IPS-15b (cell line): ENCODE data around the gene ARHGAP23.
"Not testable (repeated sequence)": the region's sequence is repeated elsewhere in the genome, so short reads cannot be mapped to it uniquely, and the experiment has no call there.

Source experiments
- H3K27me3 ChIP-seq: one replicate; pipeline ENCODE4 v1.6.1; 2013; ENCODE audit warnings: low read length; ENCODE audit not compliant: control insufficient read depth, insufficient read depth
- H3K36me3 ChIP-seq: one replicate; pipeline ENCODE4 v1.6.1; 2013; ENCODE audit warnings: low read length; ENCODE audit not compliant: control insufficient read depth, insufficient read depth
- H3K4me1 ChIP-seq: one replicate; pipeline ENCODE4 v1.6.1; 2013; ENCODE audit warnings: mild to moderate bottlenecking, low read length; ENCODE audit not compliant: control insufficient read depth, insufficient read depth
- H3K4me3 ChIP-seq: one replicate; pipeline ENCODE4 v1.5.1; 2013; ENCODE audit warnings: low read depth, low read length
- H3K9ac ChIP-seq: one replicate; pipeline ENCODE4 v1.6.1; 2013; ENCODE audit warnings: low read depth, mild to moderate bottlenecking, low read length
- H3K9me3 ChIP-seq: one replicate; pipeline ENCODE4 v1.6.1; 2013; ENCODE audit warnings: mild to moderate bottlenecking, low read length; ENCODE audit not compliant: control insufficient read depth, insufficient read depth

The ARHGAP23 gene

DNA sequence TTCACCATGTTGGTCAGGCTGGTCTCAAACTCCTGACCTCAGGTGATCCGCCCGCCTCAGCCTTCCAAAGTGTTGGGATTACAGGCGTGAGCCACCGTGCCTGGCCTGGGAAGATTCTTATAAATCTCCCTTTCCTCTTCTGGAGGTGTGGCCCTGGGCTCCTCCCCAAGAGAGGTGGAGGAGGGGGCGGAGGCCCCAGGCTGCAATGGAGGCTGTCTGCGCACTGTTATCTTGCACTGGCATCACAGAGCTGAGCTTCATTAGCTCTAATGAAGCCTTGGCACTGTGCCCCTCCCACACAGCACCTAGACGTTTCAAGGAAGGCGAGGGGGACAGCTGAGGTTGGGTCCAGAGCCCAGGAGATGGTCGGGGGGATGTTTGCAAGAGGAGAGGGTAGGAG, 7.5 kb downstream of the ARHGAP23 start:
- Histone ChIP-seq H3K4me1 (peaks cover 5% of the 10 kb centered on the region), H3K9me3 (no peaks in the 10 kb centered on the region), H3K4me3 (no peak overlapping the region), H3K27me3 (no peaks in the 10 kb centered on the region), H3K36me3 (peaks cover 3% of the 10 kb centered on the region), H3K9ac (no peak overlapping the region)

DNA sequence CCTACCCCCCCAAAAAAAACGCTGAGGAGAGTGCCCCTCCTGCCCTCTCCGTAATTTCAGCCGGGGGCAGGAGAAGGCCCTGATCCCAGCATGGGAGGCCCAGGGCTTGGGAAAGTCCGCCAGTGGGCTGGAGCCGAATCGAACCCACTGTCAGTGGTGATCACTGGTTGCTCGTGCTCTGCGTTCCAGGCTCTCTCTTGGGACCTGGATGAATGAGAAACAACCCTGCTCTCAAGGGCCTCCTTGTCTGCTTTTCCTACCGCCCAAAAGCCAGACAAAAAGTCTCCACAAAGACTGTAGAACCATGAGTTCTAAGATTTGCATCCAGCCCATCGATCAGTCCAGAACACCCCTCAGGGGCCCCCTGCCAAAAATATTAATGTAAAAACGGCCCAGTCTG, 8.1 kb downstream of the ARHGAP23 start:
- H3K4me1 ChIP-seq, result peaks cover 8% of the 10 kb centered on the region
- no peak overlapping the region for H3K9ac ChIP-seq
- H3K9me3 ChIP-seq, result no peaks in the 10 kb centered on the region
- no peaks in the 10 kb centered on the region for H3K27me3 ChIP-seq
- H3K4me3 ChIP-seq, result no peak overlapping the region
- peaks cover 3% of the 10 kb centered on the region for H3K36me3 ChIP-seq

DNA sequence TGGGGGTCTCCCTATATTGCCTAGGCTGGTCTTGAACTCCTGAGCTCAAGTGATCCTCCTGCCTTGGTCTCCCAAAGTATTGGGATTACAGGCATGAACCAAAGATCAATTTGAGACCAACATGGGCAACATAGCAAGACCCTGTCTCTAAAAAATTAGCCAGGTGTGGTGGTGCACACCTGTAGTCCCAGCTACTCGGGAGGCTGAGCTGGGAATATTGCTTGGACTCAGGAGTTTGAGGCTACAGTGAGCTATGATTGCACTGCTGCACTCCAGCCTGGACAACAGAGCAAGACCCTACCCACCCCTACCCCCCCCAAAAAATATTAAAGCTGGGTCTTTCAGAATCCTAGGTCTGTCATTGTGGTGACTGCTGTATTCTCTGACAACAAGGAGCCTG, 9.0 kb downstream of the ARHGAP23 start:
- not testable (repeated sequence) for H3K4me3 ChIP-seq, H3K9ac ChIP-seq, H3K36me3 ChIP-seq, H3K27me3 ChIP-seq, H3K9me3 ChIP-seq
- H3K4me1 ChIP-seq, result peaks cover 10% of the 10 kb centered on the region

DNA sequence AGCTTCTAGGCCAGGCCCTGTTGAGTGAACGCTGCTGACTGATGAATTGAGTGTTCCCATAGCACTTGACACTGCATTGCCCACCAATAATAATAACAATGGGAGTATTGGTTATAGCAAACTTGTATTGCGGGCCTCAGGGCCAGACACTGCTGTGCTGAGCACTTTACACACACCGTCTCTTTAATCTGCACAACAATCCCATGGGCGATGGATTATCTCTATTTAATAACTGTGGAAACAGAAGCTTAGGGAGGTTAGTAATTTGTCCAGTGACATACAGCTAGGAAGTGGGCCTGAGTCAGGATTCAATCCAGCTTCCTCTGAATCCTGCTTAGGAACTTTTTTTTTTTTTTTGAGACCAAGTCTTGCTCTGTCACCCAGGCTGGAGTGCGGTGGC, 11.2 kb downstream of the ARHGAP23 start:
- Histone ChIP-seq H3K9ac (no peak overlapping the region), H3K36me3 (peaks cover 3% of the 10 kb centered on the region), H3K27me3 (no peaks in the 10 kb centered on the region), H3K4me3 (no peak overlapping the region), H3K9me3 (no peaks in the 10 kb centered on the region), H3K4me1 (peaks cover 12% of the 10 kb centered on the region)

DNA sequence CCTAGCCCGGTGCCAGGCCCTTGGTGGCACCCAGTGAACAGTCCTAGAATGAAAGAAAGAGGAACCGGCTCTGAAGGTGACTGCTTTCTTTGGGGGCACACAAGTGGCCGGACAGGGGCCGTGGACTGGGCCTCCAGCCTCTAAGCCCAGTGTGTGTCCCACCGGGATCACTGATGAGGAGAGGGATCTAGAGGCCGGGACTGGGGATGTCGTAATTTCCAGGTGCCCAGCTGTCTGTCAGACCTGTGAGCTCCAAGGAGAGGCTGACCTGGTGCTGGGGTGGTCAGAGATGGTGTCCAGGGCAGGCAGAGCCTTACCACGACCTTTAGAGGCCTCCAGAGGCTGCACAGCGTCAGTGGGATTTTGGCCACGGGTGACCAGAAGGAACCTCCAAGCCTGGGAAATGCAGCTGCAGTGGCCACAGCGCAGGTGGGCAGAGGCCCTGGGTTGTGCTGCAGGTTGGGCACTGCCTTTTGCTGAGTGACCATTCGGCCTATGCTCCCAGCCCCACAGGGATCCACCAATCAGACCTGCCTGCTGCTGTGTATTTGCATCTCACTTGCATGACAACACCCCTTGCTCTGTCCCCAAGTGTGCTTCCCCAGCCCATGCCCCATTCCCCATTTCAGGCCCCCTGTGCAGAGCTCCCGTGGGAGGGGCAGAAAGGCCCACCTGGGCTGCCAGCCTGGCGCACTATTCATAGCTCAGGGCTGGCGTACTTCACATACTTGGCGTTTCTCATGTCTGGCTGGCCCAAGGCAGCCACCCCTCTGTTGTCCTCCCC, 12.5 kb downstream of the ARHGAP23 start:
- Histone ChIP-seq H3K4me3 (no peak overlapping the region), H3K9ac (no peak overlapping the region), H3K9me3 (no peaks in the 10 kb centered on the region), H3K36me3 (peaks cover 3% of the 10 kb centered on the region), H3K27me3 (no peaks in the 10 kb centered on the region), H3K4me1 (peaks cover 12% of the 10 kb centered on the region)

DNA sequence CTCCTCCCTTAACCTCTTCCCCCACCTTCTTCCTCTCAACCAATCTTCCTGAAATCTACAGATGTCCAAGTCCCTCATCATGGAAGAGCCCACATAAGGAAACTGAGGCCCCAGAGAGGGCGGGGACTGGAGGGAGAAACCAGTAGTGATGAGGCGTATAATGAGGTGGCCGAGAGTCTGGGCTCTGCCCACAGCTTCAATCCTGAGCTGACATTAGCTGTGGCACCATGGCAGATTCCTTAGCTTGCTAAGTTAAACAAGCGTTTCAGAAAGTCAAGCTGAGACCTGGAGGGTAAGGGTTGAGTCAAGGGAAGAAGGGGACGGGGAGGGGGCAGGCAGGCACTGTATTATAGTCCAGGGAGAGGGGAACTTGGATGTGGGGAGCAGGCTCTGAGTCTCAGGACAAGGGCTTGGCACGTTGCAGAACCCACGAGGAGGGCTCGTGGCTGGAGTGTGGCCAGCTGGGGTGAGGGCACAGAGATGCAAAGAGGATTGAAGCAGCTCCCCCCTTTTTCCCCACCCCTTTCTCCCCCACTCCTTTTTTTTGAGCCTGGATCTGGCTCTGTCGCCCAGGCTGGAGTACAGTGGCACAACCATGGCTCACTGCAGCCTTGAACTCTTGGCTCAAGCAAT, 13.3 kb downstream of the ARHGAP23 start:
- peaks cover 12% of the 10 kb centered on the region for H3K4me1 ChIP-seq
- peaks cover 3% of the 10 kb centered on the region for H3K36me3 ChIP-seq
- no peak overlapping the region for H3K9ac ChIP-seq
- no peaks in the 10 kb centered on the region for H3K9me3 ChIP-seq
- H3K27me3 ChIP-seq, result no peaks in the 10 kb centered on the region
- no peak overlapping the region for H3K4me3 ChIP-seq

DNA sequence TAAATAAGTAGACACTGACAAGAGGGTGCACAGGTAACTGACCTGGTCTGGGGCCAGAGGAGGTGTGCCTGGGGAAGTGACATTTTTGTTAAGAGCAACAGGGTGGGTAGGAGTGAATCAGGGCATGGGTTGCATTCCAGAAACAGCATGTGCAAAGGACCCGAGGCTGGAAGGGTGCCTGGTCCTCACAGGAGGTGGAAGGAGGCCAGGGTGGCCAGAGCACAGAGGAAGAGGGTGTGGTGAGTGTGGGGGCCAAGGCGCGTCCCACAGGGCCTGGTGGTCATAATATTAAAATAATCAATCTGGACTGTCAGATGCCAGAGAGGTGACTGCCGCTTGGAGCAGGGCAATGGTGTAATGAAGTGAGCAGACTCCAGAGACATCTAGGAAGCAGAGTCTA, 14.3 kb downstream of the ARHGAP23 start:
- Histone ChIP-seq H3K4me3 (no peak overlapping the region), H3K4me1 (peaks cover 12% of the 10 kb centered on the region), H3K9ac (no peak overlapping the region), H3K27me3 (no peaks in the 10 kb centered on the region), H3K36me3 (peaks cover 3% of the 10 kb centered on the region), H3K9me3 (no peaks in the 10 kb centered on the region)

DNA sequence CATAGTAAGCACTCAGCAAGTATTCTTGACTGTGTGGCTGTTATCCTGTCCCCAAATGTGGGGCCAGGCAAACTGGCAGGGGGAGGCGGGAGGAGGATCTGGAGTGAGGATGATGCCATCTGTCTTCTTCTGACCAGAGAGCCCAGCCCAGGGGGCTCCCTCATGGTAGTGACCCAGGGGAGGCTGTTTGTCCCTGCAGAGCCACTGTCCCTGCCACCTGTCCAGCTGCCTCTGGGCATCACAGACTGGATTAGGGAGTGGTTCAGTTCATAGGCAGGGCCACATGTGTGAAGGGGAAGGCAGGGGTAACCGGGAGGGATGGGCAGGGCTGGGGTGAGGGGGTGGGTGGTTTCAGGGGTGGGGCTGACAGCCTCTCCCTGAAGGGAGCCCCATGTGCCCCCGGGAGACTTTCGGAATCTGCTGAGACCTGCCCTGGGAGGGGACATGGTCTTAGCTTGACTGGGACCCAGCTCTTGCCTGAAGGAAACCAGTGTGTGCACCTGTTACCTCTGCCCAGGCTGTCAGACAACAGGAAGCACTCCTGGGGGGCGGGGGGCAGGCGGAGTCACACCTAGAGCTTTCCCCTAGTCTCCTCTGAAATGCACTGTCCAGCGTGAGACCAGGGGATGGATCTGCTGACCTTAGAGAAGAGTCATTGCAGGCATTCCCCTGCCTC, 15.2 kb downstream of the ARHGAP23 start:
- Histone ChIP-seq H3K4me3 (no peak overlapping the region), H3K4me1 (peaks cover 12% of the 10 kb centered on the region), H3K9ac (no peak overlapping the region)

DNA sequence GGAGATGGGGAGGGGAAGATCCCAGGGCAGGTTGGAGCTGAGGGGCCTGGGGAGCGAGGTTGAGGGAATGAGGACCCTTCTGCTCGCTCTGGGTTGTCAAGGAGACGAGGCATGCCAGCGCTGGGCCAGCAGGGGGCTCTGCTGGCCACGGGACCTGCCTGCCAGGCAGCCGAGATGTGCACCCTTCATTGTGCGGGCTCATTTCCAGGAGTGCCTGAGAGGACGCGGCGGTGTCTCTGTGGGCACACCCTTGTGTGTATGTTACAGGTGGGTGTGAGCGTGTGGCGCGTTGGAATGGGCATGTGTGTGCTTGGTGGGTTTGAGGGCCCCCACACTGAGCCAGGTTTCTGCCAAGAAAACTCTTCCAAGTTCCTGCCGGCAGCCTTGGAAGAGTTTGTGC, 15.9 kb downstream of the ARHGAP23 start:
- no peak overlapping the region for H3K9ac ChIP-seq
- no peaks in the 10 kb centered on the region for H3K36me3 ChIP-seq
- H3K9me3 ChIP-seq, result no peaks in the 10 kb centered on the region
- H3K4me3 ChIP-seq, result no peak overlapping the region
- peaks cover 12% of the 10 kb centered on the region for H3K4me1 ChIP-seq
- H3K27me3 ChIP-seq, result no peaks in the 10 kb centered on the region

More for the DNA sequence above, 15.2 kb downstream of the ARHGAP23 start:
- Histone ChIP-seq H3K9me3 (no peaks in the 10 kb centered on the region), H3K36me3 (peaks cover under 1% of the 10 kb centered on the region), H3K27me3 (no peaks in the 10 kb centered on the region)

DNA sequence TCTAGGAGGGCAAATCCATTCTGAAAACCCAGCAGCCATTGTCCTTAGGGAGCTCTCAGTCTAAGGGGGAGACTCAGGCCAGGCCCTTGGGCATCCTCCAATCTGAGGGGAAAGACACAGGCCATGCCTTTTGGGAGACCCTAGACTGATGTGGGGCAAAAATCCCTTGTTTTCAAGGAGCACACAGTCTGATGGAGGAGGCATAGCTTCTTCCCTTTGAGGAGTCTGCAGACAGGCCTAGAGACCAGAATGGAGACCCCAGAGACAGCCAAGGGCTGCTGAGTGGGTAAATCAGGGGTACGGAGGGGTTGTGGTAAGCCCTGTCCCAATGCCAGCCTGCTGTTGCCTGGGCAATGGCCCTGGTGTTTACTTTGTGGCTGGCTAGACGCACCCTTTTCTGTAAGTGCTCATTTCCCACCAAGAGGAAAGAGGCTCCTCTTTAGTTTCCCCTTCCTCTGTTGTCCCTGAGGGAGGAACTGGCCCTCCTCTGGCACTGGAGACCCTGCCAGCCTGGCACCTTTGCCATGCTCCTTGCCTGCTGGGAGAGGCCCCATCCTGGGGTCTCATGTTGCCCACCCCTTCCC, 19.3 kb downstream of the ARHGAP23 start:
- Histone ChIP-seq H3K4me3 (no peak overlapping the region), H3K27me3 (no peaks in the 10 kb centered on the region), H3K9ac (no peak overlapping the region), H3K9me3 (no peaks in the 10 kb centered on the region), H3K4me1 (peaks cover 25% of the 10 kb centered on the region), H3K36me3 (no peaks in the 10 kb centered on the region)

DNA sequence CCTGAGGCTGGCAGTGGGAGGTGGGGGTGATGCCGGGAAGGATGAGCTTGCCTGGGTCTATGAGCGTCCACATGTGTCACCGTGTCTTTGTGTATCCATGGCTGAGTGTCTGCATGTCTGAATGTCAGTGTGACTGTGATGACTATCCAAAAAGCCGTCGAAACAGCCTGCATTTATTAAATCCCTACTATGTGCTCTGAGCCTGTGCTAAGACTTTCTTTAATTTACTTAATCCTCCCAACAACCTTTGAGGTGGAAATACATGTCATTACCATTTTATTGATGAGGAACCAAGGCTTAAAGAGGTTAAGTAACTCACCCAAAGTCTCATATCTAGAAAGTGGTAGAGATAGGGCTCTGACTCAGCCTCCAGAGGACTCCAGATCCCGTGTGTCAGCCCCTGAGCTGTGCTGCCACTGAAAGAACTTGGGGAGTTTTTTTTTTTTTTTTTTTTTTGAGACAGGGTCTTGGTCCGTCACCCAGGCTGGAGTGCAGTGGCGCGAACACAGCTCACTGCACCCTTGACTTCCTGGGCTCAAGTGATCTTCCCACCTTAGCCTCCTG, 20.0 kb downstream of the ARHGAP23 start:
- no peak overlapping the region for H3K9ac ChIP-seq
- H3K36me3 ChIP-seq, result no peaks in the 10 kb centered on the region
- no peaks in the 10 kb centered on the region for H3K9me3 ChIP-seq
- H3K27me3 ChIP-seq, result no peaks in the 10 kb centered on the region
- H3K4me1 ChIP-seq, result peaks cover 30% of the 10 kb centered on the region
- no peak overlapping the region for H3K4me3 ChIP-seq
